Measurements from ENCODE around the gene TMC1.

TMC1 gene

GRCh38 chr9:72643651-72644050, 122.2 kb downstream of the TMC1 start:
- H3K4me1 ChIP-seq (ENCODE audit: insufficient read depth, poor library complexity, severe bottlenecking) = peaks cover 5% of the 10 kb centered on the region
- TF ChIP-seq, protein P1, sequence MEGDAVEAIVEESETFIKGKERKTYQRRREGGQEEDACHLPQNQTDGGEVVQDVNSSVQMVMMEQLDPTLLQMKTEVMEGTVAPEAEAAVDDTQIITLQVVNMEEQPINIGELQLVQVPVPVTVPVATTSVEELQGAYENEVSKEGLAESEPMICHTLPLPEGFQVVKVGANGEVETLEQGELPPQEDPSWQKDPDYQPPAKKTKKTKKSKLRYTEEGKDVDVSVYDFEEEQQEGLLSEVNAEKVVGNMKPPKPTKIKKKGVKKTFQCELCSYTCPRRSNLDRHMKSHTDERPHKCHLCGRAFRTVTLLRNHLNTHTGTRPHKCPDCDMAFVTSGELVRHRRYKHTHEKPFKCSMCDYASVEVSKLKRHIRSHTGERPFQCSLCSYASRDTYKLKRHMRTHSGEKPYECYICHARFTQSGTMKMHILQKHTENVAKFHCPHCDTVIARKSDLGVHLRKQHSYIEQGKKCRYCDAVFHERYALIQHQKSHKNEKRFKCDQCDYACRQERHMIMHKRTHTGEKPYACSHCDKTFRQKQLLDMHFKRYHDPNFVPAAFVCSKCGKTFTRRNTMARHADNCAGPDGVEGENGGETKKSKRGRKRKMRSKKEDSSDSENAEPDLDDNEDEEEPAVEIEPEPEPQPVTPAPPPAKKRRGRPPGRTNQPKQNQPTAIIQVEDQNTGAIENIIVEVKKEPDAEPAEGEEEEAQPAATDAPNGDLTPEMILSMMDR (IDR thresholded peaks at IDR 0.05; ENCODE audit: poor library complexity, severe bottlenecking) = no peak
- H3K27ac ChIP-seq (ENCODE audit: poor library complexity, severe bottlenecking) = no peak overlapping the region
- ATAC-seq (ENCODE audit: low read depth) (no peak), DNase-seq (ENCODE audit: low spot score) (no peak)
- H3K27me3 ChIP-seq (ENCODE audit: insufficient read depth, poor library complexity, severe bottlenecking) = no peaks in the 10 kb centered on the region
- H3K4me3 ChIP-seq (ENCODE audit: severe bottlenecking) = no peak overlapping the region
- H3K36me3 ChIP-seq (ENCODE audit: low read depth) = no peaks in the 10 kb centered on the region
- H3K9me3 ChIP-seq (ENCODE audit: severe bottlenecking) = no peaks in the 10 kb centered on the region

DNA sequence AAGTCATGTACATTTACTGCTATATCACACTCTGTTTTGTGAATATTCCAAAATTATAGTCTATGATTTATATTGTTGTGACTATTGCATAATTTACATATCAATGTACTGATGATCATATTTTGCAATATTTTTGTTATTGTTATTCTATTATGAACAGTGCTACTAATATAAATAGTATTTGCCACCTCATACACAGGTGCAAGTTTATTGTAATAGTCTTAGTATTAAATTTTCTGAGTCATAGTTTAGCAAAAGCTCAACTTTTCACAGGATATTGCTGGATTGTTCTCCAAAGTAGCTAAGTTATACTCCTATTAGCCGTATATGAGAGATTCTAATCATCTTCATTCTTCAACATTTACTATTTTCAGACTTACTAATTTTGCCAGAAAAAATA, 124.7 kb downstream of the TMC1 start:
- ATAC-seq (ENCODE audit: low read depth) = peak; percentile 80
- Histone ChIP-seq H3K27me3 (ENCODE audit: insufficient read depth, poor library complexity, severe bottlenecking) (no peaks in the 10 kb centered on the region), H3K4me1 (ENCODE audit: insufficient read depth, poor library complexity, severe bottlenecking) (peaks cover 14% of the 10 kb centered on the region), H3K36me3 (ENCODE audit: low read depth) (no peaks in the 10 kb centered on the region), H3K27ac (ENCODE audit: poor library complexity, severe bottlenecking) (no peak overlapping the region), H3K4me3 (ENCODE audit: severe bottlenecking) (no peak overlapping the region), H3K9me3 (ENCODE audit: severe bottlenecking) (no peaks in the 10 kb centered on the region)
- TF ChIP-seq, protein P1 (IDR thresholded peaks at IDR 0.05; ENCODE audit: poor library complexity, severe bottlenecking) = no peak
- DNase-seq (ENCODE audit: low spot score) = no peak

- Histone ChIP-seq H3K36me3 (ENCODE audit: low read depth) (no peaks in the 10 kb centered on the region), H3K4me1 (ENCODE audit: insufficient read depth, poor library complexity, severe bottlenecking) (peaks cover 14% of the 10 kb centered on the region), H3K27ac (ENCODE audit: poor library complexity, severe bottlenecking) (no peak overlapping the region), H3K9me3 (ENCODE audit: severe bottlenecking) (no peaks in the 10 kb centered on the region), H3K27me3 (ENCODE audit: insufficient read depth, poor library complexity, severe bottlenecking) (no peaks in the 10 kb centered on the region), H3K4me3 (ENCODE audit: severe bottlenecking) (no peak overlapping the region)
- ATAC-seq (ENCODE audit: low read depth) = no peak
- no peak for DNase-seq (ENCODE audit: low spot score)
- TF ChIP-seq, protein P1 (IDR thresholded peaks at IDR 0.05; ENCODE audit: poor library complexity, severe bottlenecking) = no peak
Observed at GRCh38 chr9:72648324-72649126, 127.1 kb downstream of the TMC1 start.

GRCh38 chr9:72649127-72649442, 127.7 kb downstream of the TMC1 start:
- Histone ChIP-seq H3K36me3 (ENCODE audit: low read depth) (no peaks in the 10 kb centered on the region), H3K27me3 (ENCODE audit: insufficient read depth, poor library complexity, severe bottlenecking) (no peaks in the 10 kb centered on the region), H3K9me3 (ENCODE audit: severe bottlenecking) (no peaks in the 10 kb centered on the region), H3K4me1 (ENCODE audit: insufficient read depth, poor library complexity, severe bottlenecking) (peaks cover 14% of the 10 kb centered on the region), H3K4me3 (ENCODE audit: severe bottlenecking) (no peak overlapping the region), H3K27ac (ENCODE audit: poor library complexity, severe bottlenecking) (no peak overlapping the region)
- TF ChIP-seq, protein P1 (IDR thresholded peaks at IDR 0.05; ENCODE audit: poor library complexity, severe bottlenecking) = no peak
- peak; percentile 45; the same call in 1 of the 3 replicates for ATAC-seq (ENCODE audit: low read depth)
- DNase-seq (ENCODE audit: low spot score) = no peak

GRCh38 chr9:72650206-72650605, 128.8 kb downstream of the TMC1 start:
- Histone ChIP-seq H3K27me3 (ENCODE audit: insufficient read depth, poor library complexity, severe bottlenecking) (no peaks in the 10 kb centered on the region), H3K36me3 (ENCODE audit: low read depth) (no peaks in the 10 kb centered on the region), H3K4me1 (ENCODE audit: insufficient read depth, poor library complexity, severe bottlenecking) (peaks cover 14% of the 10 kb centered on the region), H3K9me3 (ENCODE audit: severe bottlenecking) (no peaks in the 10 kb centered on the region), H3K27ac (ENCODE audit: poor library complexity, severe bottlenecking) (no peak overlapping the region), H3K4me3 (ENCODE audit: severe bottlenecking) (no peak overlapping the region)
- ATAC-seq (ENCODE audit: low read depth) (no peak), DNase-seq (ENCODE audit: low spot score) (no peak)
- TF ChIP-seq, protein P1 (IDR thresholded peaks at IDR 0.05; ENCODE audit: poor library complexity, severe bottlenecking) = no peak
